ENCODE measurements around the gene ADCY7. TPM values are rescaled to one million over a fixed set of nuclear protein-coding genes. Genes with fewer than 3 reads are reported as not detected.

Gene ADCY7
- total and polyA plus RNA-seq, 2 experiments from 2014 or later = 3.9 to 4.4 TPM

GRCh38 chr16:50263940-50264929 is 2.1 kb upstream of the ADCY7 start:
- Histone ChIP-seq H4K20me1 (ENCODE audit: insufficient read depth, poor library complexity, severe bottlenecking) (no peaks in the 10 kb centered on the region), H3K4me2 (no peak overlapping the region), H3K36me3 (replicated peaks; ENCODE audit: insufficient read depth, low read depth) (no peaks in the 10 kb centered on the region), H3K79me2 (no peaks in the 10 kb centered on the region), H3K9me2 (replicated peaks; ENCODE audit: insufficient read depth) (no peaks in the 10 kb centered on the region), H2AFZ (no peak overlapping the region), H3K27me3 (no peaks in the 10 kb centered on the region), H3K4me3 (no peak overlapping the region), H3K27ac (no peak overlapping the region), H3K9me3 (ENCODE audit: low read depth) (no peaks in the 10 kb centered on the region), H3K4me1 (ENCODE audit: insufficient read depth) (peaks cover 25% of the 10 kb centered on the region)
- TF ChIP-seq EZH2 (IDR thresholded peaks at IDR 0.05; ENCODE audit: borderline replicate concordance) (no peak), EZH2phosphoT487 (IDR thresholded peaks at IDR 0.05; ENCODE audit: low read depth, severe bottlenecking, unreplicated experiment) (no peak), CTCF (IDR thresholded peaks at IDR 0.05; ENCODE audit: poor library complexity) (no peak)
- peak; percentile 4 for DNase-seq (ENCODE audit: low spot score)
- 85% methylated on average over 8 of the region's 8 CpGs for WGBS (ENCODE audit: low lambda C conversion rate, missing lambda C conversion rate)

- Histone ChIP-seq H3K27ac (no peak overlapping the region), H3K4me1 (ENCODE audit: insufficient read depth) (peaks cover 25% of the 10 kb centered on the region), H3K9me2 (replicated peaks; ENCODE audit: insufficient read depth) (no peaks in the 10 kb centered on the region), H3K9me3 (ENCODE audit: low read depth) (no peaks in the 10 kb centered on the region), H3K27me3 (no peaks in the 10 kb centered on the region), H3K36me3 (replicated peaks; ENCODE audit: insufficient read depth, low read depth) (no peaks in the 10 kb centered on the region), H2AFZ (no peak overlapping the region), H3K4me2 (no peak overlapping the region), H4K20me1 (ENCODE audit: insufficient read depth, poor library complexity, severe bottlenecking) (no peaks in the 10 kb centered on the region), H3K4me3 (no peak overlapping the region), H3K79me2 (no peaks in the 10 kb centered on the region)
- TF ChIP-seq EZH2 (IDR thresholded peaks at IDR 0.05; ENCODE audit: borderline replicate concordance) (no peak), EZH2phosphoT487 (IDR thresholded peaks at IDR 0.05; ENCODE audit: low read depth, severe bottlenecking, unreplicated experiment) (no peak), CTCF (IDR thresholded peaks at IDR 0.05; ENCODE audit: poor library complexity) (no peak)
- peak; percentile 14 for DNase-seq (ENCODE audit: low spot score)
- 74% methylated on average over 2 of the region's 2 CpGs for WGBS (ENCODE audit: low lambda C conversion rate, missing lambda C conversion rate)
Measured at GRCh38 chr16:50265260-50265659, 1.1 kb upstream of the ADCY7 start.

GRCh38 chr16:50265716-50266336 is 525 bp upstream of the ADCY7 start:
- H3K27me3 ChIP-seq = no peaks in the 10 kb centered on the region
- no peaks in the 10 kb centered on the region for H4K20me1 ChIP-seq (ENCODE audit: insufficient read depth, poor library complexity, severe bottlenecking)
- DNase-seq (ENCODE audit: low spot score) = no peak
- H3K36me3 ChIP-seq (replicated peaks; ENCODE audit: insufficient read depth, low read depth) = no peaks in the 10 kb centered on the region
- H3K79me2 ChIP-seq = no peaks in the 10 kb centered on the region
- H3K9me3 ChIP-seq (ENCODE audit: low read depth) = no peaks in the 10 kb centered on the region
- WGBS (ENCODE audit: low lambda C conversion rate, missing lambda C conversion rate) = 94% methylated on average over 9 of the region's 10 CpGs
- peak overlapping the region; percentile 73 for H3K4me2 ChIP-seq
- peak overlapping the region; percentile 67 for H3K27ac ChIP-seq
- TF ChIP-seq CTCF (IDR thresholded peaks at IDR 0.05; ENCODE audit: poor library complexity) = no peak
- TF ChIP-seq EZH2phosphoT487 (IDR thresholded peaks at IDR 0.05; ENCODE audit: low read depth, severe bottlenecking, unreplicated experiment) = no peak
- TF ChIP-seq EZH2 (IDR thresholded peaks at IDR 0.05; ENCODE audit: borderline replicate concordance) = no peak
- peaks cover 25% of the 10 kb centered on the region for H3K4me1 ChIP-seq (ENCODE audit: insufficient read depth)
- H3K4me3 ChIP-seq = no peak overlapping the region
- peak overlapping the region; percentile 80 for H2AFZ ChIP-seq
- H3K9me2 ChIP-seq (replicated peaks; ENCODE audit: insufficient read depth) = no peaks in the 10 kb centered on the region
